Fibroblast of villous mesenchyme (primary cell): Measurements from ENCODE around the gene LPCAT2. TPM values are rescaled to one million over a fixed set of nuclear protein-coding genes. Genes with fewer than 3 reads are reported as not detected.

ENCODE experiments used
- DNase-seq: peaks from one replicate; pipeline ENCODE4 v3.0.0-alpha.2; 2010; ENCODE audit warnings: low read depth
- H3K4me3 ChIP-seq: 2 replicates; pipeline ENCODE4 v1.5.1; 2011; ENCODE audit warnings: low read depth, mild to moderate bottlenecking, low read length
- CTCF ChIP-seq: IDR thresholded peaks from 2 replicates; pipeline ENCODE4 v1.5.1; 2012; ENCODE audit warnings: low read depth, mild to moderate bottlenecking, low read length; ENCODE audit not compliant: insufficient read depth
- total RNA-seq: library from RNA; depleted of rRNA; stranded (reverse); fragments of >200 nt; gene quantifications from 2 replicates; pipeline ENCODE4 v1.2.3, GENCODE V29; 2012

The LPCAT2 gene
- total RNA-seq, 1 donor: 54.8 TPM

- TF ChIP-seq CTCF: no peak
- peak; percentile 54 for DNase-seq
These were observed 33.7 kb downstream of the LPCAT2 start for GRCh38 chr16:55542459-55543082.

GRCh38 chr16:55543472-55543871, 34.6 kb downstream of the LPCAT2 start:
- peak; percentile 61 for DNase-seq
- peak; percentile 33 for TF ChIP-seq CTCF
- H3K4me3 ChIP-seq: no peak overlapping the region

More at GRCh38 chr16:55542459-55543082, 33.7 kb downstream of the LPCAT2 start:
- no peak overlapping the region for H3K4me3 ChIP-seq

GRCh38 chr16:55552621-55553020, 43.7 kb downstream of the LPCAT2 start:
- no peak overlapping the region for H3K4me3 ChIP-seq
- TF ChIP-seq CTCF: no peak
- peak; percentile 64 for DNase-seq

GRCh38 chr16:55555436-55555835, 46.6 kb downstream of the LPCAT2 start:
- peak; percentile 48 for DNase-seq
- TF ChIP-seq CTCF: no peak
- H3K4me3 ChIP-seq: no peak overlapping the region

GRCh38 chr16:55557186-55557585, 48.3 kb downstream of the LPCAT2 start:
- no peak for TF ChIP-seq CTCF
- no peak overlapping the region for H3K4me3 ChIP-seq
- no peak for DNase-seq

GRCh38 chr16:55559233-55559632, 50.4 kb downstream of the LPCAT2 start:
- peak; percentile 65 for DNase-seq
- no peak overlapping the region for H3K4me3 ChIP-seq
- no peak for TF ChIP-seq CTCF
